ENCODE data around the gene PCDHB10.
"Not testable (repeated sequence)": the region's sequence is repeated elsewhere in the genome, so short reads cannot be mapped to it uniquely, and the experiment has no call there.

PCDHB10 gene

GRCh38 chr5:141199359-141200235, 7.4 kb downstream of the PCDHB10 start, which contains the start of gene PCDHB11:
Gene PCDHB11, plus strand, starts transcription at chr5:141199627. Its CDS starts 148 bp downstream, at chr5:141199775.
- peak; percentile 40; the same call in 1 of the 2 replicates for TF ChIP-seq CTCF (conservative IDR thresholded peaks at IDR 0.05; ENCODE audit: low read depth, low read length)
- no peaks in the 10 kb centered on the region for H3K36me3 ChIP-seq (ENCODE audit: insufficient read depth)
- H3K4me2 ChIP-seq: no peak within 1 kb of the TSS
- H3K9ac ChIP-seq: no peak within 1 kb of the TSS
- H4K20me1 ChIP-seq (ENCODE audit: insufficient read depth): no peaks in the 10 kb centered on the region
- H3K27me3 ChIP-seq (ENCODE audit: insufficient read depth, low read depth): no peaks in the 10 kb centered on the region
- H3K79me2 ChIP-seq (ENCODE audit: insufficient read depth, low read depth): no peaks in the 10 kb centered on the region
- no peaks in the 10 kb centered on the region for H3K4me1 ChIP-seq (ENCODE audit: low read depth, poor library complexity, severe bottlenecking)
- H3K27ac ChIP-seq: no peak within 1 kb of the TSS
- H3K4me3 ChIP-seq (IDR thresholded peaks at IDR 0.05; ENCODE audit: insufficient read depth, low read depth, low read length): no peak within 1 kb of the TSS
- H2AFZ ChIP-seq (ENCODE audit: low read depth): no peak within 1 kb of the TSS; the same call in 1 of the 2 replicates

- not testable (repeated sequence) for H3K4me1 ChIP-seq (ENCODE audit: low read depth, poor library complexity, severe bottlenecking); H2AFZ ChIP-seq (ENCODE audit: low read depth); H3K27ac ChIP-seq; H4K20me1 ChIP-seq (ENCODE audit: insufficient read depth); H3K79me2 ChIP-seq (ENCODE audit: insufficient read depth, low read depth); H3K36me3 ChIP-seq (ENCODE audit: insufficient read depth); H3K4me2 ChIP-seq; H3K27me3 ChIP-seq (ENCODE audit: insufficient read depth, low read depth); H3K4me3 ChIP-seq (IDR thresholded peaks at IDR 0.05; ENCODE audit: insufficient read depth, low read depth, low read length); H3K9ac ChIP-seq
These were observed 9.0 kb downstream of the PCDHB10 start for GRCh38 chr5:141201126-141201525.

- H3K27me3 ChIP-seq (ENCODE audit: insufficient read depth, low read depth); H3K4me3 ChIP-seq (IDR thresholded peaks at IDR 0.05; ENCODE audit: insufficient read depth, low read depth, low read length); H3K79me2 ChIP-seq (ENCODE audit: insufficient read depth, low read depth); H3K9ac ChIP-seq; H3K36me3 ChIP-seq (ENCODE audit: insufficient read depth); H3K4me1 ChIP-seq (ENCODE audit: low read depth, poor library complexity, severe bottlenecking); H3K4me2 ChIP-seq; H2AFZ ChIP-seq (ENCODE audit: low read depth); H3K27ac ChIP-seq; H4K20me1 ChIP-seq (ENCODE audit: insufficient read depth): not testable (repeated sequence)
These were observed 9.5 kb downstream of the PCDHB10 start for GRCh38 chr5:141201646-141202045.

GRCh38 chr5:141208478-141208877, 16.3 kb downstream of the PCDHB10 start, which contains the start of gene PCDHB12:
Gene PCDHB12, plus strand, starts transcription at chr5:141208719. Its CDS starts 189 bp downstream, at chr5:141208908.
- Histone ChIP-seq H3K27ac (no peak within 1 kb of the TSS), H2AFZ (ENCODE audit: low read depth) (no peak within 1 kb of the TSS), H3K36me3 (ENCODE audit: insufficient read depth) (no peaks in the 10 kb centered on the region), H3K4me3 (IDR thresholded peaks at IDR 0.05; ENCODE audit: insufficient read depth, low read depth, low read length) (no peak within 1 kb of the TSS), H3K79me2 (ENCODE audit: insufficient read depth, low read depth) (no peaks in the 10 kb centered on the region), H3K4me1 (ENCODE audit: low read depth, poor library complexity, severe bottlenecking) (no peaks in the 10 kb centered on the region), H4K20me1 (ENCODE audit: insufficient read depth) (no peaks in the 10 kb centered on the region), H3K4me2 (no peak within 1 kb of the TSS), H3K27me3 (ENCODE audit: insufficient read depth, low read depth) (no peaks in the 10 kb centered on the region), H3K9ac (no peak within 1 kb of the TSS)
- no peak for TF ChIP-seq CTCF (conservative IDR thresholded peaks at IDR 0.05; ENCODE audit: low read depth, low read length)

GRCh38 chr5:141210281-141210680, 18.1 kb downstream of the PCDHB10 start:
- H3K4me2 ChIP-seq; H3K79me2 ChIP-seq (ENCODE audit: insufficient read depth, low read depth); H3K9ac ChIP-seq; H3K36me3 ChIP-seq (ENCODE audit: insufficient read depth); H4K20me1 ChIP-seq (ENCODE audit: insufficient read depth); H3K27me3 ChIP-seq (ENCODE audit: insufficient read depth, low read depth); H2AFZ ChIP-seq (ENCODE audit: low read depth); H3K4me3 ChIP-seq (IDR thresholded peaks at IDR 0.05; ENCODE audit: insufficient read depth, low read depth, low read length); H3K4me1 ChIP-seq (ENCODE audit: low read depth, poor library complexity, severe bottlenecking); H3K27ac ChIP-seq: not testable (repeated sequence)

- not testable (repeated sequence) for H3K79me2 ChIP-seq (ENCODE audit: insufficient read depth, low read depth); H3K4me2 ChIP-seq; H3K27ac ChIP-seq
These were observed 18.7 kb downstream of the PCDHB10 start for GRCh38 chr5:141210849-141211248.

GRCh38 chr5:141213656-141214339, 21.6 kb downstream of the PCDHB10 start, which contains the start of gene PCDHB13:
Gene PCDHB13, plus strand, starts transcription at chr5:141213919. Its CDS starts 205 bp downstream, at chr5:141214124.
- H4K20me1 ChIP-seq (ENCODE audit: insufficient read depth); H3K4me1 ChIP-seq (ENCODE audit: low read depth, poor library complexity, severe bottlenecking); H3K36me3 ChIP-seq (ENCODE audit: insufficient read depth); H2AFZ ChIP-seq (ENCODE audit: low read depth); H3K9ac ChIP-seq; H3K27me3 ChIP-seq (ENCODE audit: insufficient read depth, low read depth); H3K79me2 ChIP-seq (ENCODE audit: insufficient read depth, low read depth); H3K27ac ChIP-seq; H3K4me2 ChIP-seq; H3K4me3 ChIP-seq (IDR thresholded peaks at IDR 0.05; ENCODE audit: insufficient read depth, low read depth, low read length): not testable (repeated sequence)

More at GRCh38 chr5:141210849-141211248, 18.7 kb downstream of the PCDHB10 start:
- H3K4me3 ChIP-seq (IDR thresholded peaks at IDR 0.05; ENCODE audit: insufficient read depth, low read depth, low read length); H3K4me1 ChIP-seq (ENCODE audit: low read depth, poor library complexity, severe bottlenecking); H3K27me3 ChIP-seq (ENCODE audit: insufficient read depth, low read depth); H3K36me3 ChIP-seq (ENCODE audit: insufficient read depth); H2AFZ ChIP-seq (ENCODE audit: low read depth); H4K20me1 ChIP-seq (ENCODE audit: insufficient read depth); H3K9ac ChIP-seq: not testable (repeated sequence)

GRCh38 chr5:141214583-141214982, 22.4 kb downstream of the PCDHB10 start:
- H3K4me1 ChIP-seq (ENCODE audit: low read depth, poor library complexity, severe bottlenecking); H3K9ac ChIP-seq; H3K27ac ChIP-seq; H3K4me3 ChIP-seq (IDR thresholded peaks at IDR 0.05; ENCODE audit: insufficient read depth, low read depth, low read length); H2AFZ ChIP-seq (ENCODE audit: low read depth); H3K79me2 ChIP-seq (ENCODE audit: insufficient read depth, low read depth); H3K27me3 ChIP-seq (ENCODE audit: insufficient read depth, low read depth); H4K20me1 ChIP-seq (ENCODE audit: insufficient read depth); H3K36me3 ChIP-seq (ENCODE audit: insufficient read depth); H3K4me2 ChIP-seq: not testable (repeated sequence)

Measured in KMS-11 (cell line).